ENCODE measurements around the gene PPIF. TPM values are rescaled to one million over a fixed set of nuclear protein-coding genes. Genes with fewer than 3 reads are reported as not detected.

PPIF gene
- polyA plus RNA-seq, 3 donors from 2014 or later, result 9.6 to 15.1 (median 13.1) TPM

DNA sequence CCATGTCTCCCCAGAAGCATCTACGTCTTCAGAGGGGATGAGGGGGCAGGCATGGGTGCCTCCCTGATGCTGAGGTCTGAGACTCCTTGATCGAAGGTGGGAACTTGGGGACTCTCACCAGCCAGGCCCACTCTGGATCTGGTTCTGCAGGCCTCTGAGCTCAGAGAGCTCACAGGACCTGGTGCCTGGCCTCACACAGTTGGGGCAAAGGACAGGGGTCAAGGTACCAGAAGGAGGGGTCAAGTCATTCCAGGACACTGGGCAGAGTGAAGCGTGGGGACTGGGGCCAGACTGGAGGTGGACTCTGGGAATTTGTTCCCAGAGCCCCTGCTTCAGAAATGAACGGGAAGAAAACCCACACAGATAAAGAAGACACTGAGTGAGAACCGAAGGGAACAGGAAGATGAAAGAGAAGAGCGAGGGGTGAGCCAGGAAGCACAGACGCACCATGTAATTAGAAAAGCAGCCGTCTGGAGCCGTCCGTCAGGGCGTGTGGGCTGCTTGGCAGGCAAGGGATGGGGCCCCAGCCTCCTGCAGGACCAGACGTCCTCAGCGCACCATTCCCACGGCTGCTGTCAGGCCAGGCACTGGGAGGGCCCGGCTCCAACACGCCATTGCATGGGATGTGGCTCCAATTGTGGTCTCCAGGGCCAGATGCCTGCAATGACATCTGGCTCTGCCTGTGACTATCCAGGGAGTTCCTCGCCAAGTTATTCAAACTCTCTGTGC is 50.5 kb downstream of the PPIF start:
- no peak overlapping the region for H3K4me3 Mint-ChIP-seq
- H3K27me3 Mint-ChIP-seq (ENCODE audit: low read depth in 3 of 3), result peaks cover 0 to 7% (median 1%) of the 10 kb centered on the region in 3 donors
- H3K36me3 Mint-ChIP-seq, result peaks cover 0 to 8% (median 0%) of the 10 kb centered on the region in 3 donors
- H3K4me1 Mint-ChIP-seq, result peaks cover 0 to 3% of the 10 kb centered on the region in 2 donors
- H3K9me3 Mint-ChIP-seq, result no peaks in the 10 kb centered on the region
- H3K27ac Mint-ChIP-seq, result no peak overlapping the region
- no peak for DNase-seq

DNA sequence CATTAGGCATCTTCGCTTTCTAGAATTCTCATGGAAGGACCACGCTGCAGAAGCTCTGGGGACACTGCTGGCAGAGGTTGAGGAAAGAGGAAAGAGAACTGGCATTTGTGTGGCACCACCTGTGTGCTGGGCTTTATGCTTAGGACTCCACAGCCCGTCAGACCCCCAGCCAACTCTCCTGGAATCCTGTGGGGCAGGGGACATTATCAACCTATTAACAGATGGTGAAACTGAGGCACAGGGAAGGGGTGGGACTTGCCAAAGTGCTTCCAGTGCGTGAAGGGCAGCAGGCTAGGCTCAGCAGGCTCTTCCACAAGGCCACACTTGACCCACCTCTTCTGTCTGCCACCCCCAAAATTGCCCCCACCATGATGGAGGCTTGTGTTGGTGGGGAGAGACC is 51.4 kb downstream of the PPIF start:
- Mint-ChIP-seq H3K27ac (no peak overlapping the region), H3K4me1 (peaks cover 0 to 3% of the 10 kb centered on the region in 2 donors), H3K9me3 (no peaks in the 10 kb centered on the region), H3K36me3 (peaks cover 0 to 7% (median 0%) of the 10 kb centered on the region in 3 donors), H3K4me3 (no peak overlapping the region), H3K27me3 (ENCODE audit: low read depth in 3 of 3) (peaks cover 0 to 5% (median 1%) of the 10 kb centered on the region in 3 donors)
- DNase-seq, result no peak

DNA sequence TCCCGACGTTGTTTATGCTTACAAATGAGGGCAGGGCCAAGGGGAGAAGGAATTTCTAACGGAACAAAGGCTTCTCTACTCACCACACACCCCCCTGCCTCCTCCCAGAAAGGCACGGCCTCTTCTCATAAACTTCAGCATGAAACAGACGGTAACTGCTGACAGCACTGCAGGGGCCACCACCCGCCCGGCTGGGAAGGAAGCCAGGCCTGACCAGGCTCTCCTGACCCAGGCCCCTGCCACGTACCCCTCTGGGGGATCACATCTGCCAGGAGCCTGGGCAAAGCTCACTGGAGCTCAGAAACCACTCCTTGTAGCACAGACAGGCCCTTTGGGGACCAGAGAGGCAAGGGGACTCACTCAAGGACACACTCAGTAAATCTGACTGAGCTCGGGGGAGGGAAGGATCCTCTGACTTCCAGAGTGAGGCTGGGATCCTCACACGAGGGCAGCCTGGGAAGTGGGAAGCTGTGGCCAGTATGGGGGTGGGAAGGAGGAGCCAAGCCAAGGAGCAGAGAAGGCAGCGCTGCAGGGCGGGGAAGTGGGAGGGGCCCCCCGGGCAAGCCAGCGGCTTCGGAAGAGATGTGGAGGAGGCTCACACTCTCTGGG is 52.1 kb downstream of the PPIF start:
- no peak for DNase-seq
- peaks cover 0 to 6% (median 1%) of the 10 kb centered on the region in 3 donors for H3K27me3 Mint-ChIP-seq (ENCODE audit: low read depth in 3 of 3)
- H3K4me1 Mint-ChIP-seq, result peaks cover 0 to 3% of the 10 kb centered on the region in 2 donors

DNA sequence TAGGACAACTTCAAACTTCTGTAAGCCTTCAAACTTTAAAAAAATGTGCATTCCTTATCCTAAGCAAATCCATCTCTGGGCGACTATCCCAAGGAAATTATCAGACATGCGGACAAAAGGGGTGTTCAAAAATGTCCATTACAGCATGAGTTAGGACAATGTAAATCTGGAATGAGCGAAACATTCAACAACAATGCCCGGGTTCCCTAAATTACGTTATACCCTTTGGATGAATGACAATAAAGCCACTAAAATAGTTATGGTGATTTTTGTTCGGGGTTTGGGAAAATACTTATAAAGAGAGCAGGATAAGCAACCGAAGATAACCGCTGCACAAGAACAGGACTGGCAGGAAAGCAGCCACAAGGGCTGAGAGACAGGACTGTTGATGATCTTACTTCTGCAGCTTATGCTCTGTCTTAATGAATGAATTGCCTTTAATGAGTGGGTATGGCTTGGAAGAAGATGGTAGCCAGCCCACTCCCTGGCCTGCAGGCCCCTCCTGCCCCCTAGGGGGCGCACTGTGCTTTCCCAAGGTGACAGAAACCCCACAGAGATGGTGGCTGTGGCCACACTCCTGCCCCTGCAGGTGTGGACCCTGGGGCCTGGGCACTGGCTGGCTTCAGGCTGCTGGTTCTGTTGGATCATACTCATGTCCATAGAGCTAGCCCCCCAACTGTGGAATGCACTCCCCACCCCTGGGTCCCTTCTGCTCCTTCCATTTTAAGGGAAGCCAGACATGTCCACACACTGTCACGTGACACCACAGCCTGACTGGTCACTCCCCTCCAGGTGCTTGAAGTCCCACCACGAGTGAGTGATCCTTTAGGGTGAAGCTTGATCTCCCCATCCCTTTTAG is 53.1 kb downstream of the PPIF start:
- Mint-ChIP-seq H3K9me3 (no peaks in the 10 kb centered on the region), H3K4me1 (peaks cover 0 to 3% of the 10 kb centered on the region in 2 donors), H3K27me3 (ENCODE audit: low read depth in 3 of 3) (peaks cover 0 to 6% (median 1%) of the 10 kb centered on the region in 3 donors), H3K27ac (no peak overlapping the region), H3K36me3 (peaks cover 0 to 7% (median 0%) of the 10 kb centered on the region in 3 donors), H3K4me3 (no peak overlapping the region)
- DNase-seq, result peak; percentile 35 to 43 (median 41)

More for the DNA sequence above, 52.1 kb downstream of the PPIF start:
- Mint-ChIP-seq H3K9me3 (no peaks in the 10 kb centered on the region), H3K36me3 (peaks cover 0 to 7% (median 0%) of the 10 kb centered on the region in 3 donors), H3K4me3 (no peak overlapping the region), H3K27ac (no peak overlapping the region)

GRCh38 chr10:79401015-79401921 is 54.0 kb downstream of the PPIF start:
- Mint-ChIP-seq H3K27me3 (ENCODE audit: low read depth in 3 of 3) (peaks cover 0 to 3% (median 1%) of the 10 kb centered on the region in 3 donors), H3K36me3 (no peaks in the 10 kb centered on the region), H3K27ac (no peak overlapping the region), H3K9me3 (no peaks in the 10 kb centered on the region), H3K4me1 (peaks cover 0 to 3% of the 10 kb centered on the region in 2 donors), H3K4me3 (no peak overlapping the region)
- DNase-seq, result no peak

GRCh38 chr10:79402625-79402946 is 55.3 kb downstream of the PPIF start:
- Mint-ChIP-seq H3K9me3 (no peaks in the 10 kb centered on the region), H3K4me3 (no peak overlapping the region), H3K4me1 (peaks cover 0 to 3% of the 10 kb centered on the region in 2 donors), H3K27me3 (ENCODE audit: low read depth in 3 of 3) (peaks cover 0 to 3% (median 1%) of the 10 kb centered on the region in 3 donors), H3K36me3 (no peaks in the 10 kb centered on the region), H3K27ac (no peak overlapping the region)
- DNase-seq, result no peak

DNA sequence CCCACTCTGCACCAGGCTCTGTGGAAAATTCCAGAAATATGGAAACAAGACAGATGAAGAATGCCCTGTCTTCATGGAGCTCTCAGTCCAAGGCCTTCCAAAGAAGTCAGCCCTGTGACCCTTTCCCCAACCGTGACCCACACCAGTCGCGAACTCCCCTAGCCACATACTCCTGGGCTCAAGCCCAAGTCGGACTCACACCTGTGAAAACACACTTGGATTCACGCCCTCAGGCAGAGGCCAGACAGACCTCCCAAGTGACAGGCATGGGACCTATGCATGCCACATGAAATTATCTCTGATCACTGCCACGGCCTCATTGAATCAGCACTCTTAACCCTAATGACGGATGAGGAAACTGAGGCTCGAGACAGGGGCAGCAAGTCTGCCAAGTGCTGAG is 55.7 kb downstream of the PPIF start:
- no peak for DNase-seq
- Mint-ChIP-seq H3K36me3 (no peaks in the 10 kb centered on the region), H3K4me1 (peaks cover 0 to 3% of the 10 kb centered on the region in 2 donors), H3K4me3 (no peak overlapping the region), H3K9me3 (no peaks in the 10 kb centered on the region), H3K27me3 (ENCODE audit: low read depth in 3 of 3) (peaks cover 0 to 3% (median 1%) of the 10 kb centered on the region in 3 donors), H3K27ac (no peak overlapping the region)

DNA sequence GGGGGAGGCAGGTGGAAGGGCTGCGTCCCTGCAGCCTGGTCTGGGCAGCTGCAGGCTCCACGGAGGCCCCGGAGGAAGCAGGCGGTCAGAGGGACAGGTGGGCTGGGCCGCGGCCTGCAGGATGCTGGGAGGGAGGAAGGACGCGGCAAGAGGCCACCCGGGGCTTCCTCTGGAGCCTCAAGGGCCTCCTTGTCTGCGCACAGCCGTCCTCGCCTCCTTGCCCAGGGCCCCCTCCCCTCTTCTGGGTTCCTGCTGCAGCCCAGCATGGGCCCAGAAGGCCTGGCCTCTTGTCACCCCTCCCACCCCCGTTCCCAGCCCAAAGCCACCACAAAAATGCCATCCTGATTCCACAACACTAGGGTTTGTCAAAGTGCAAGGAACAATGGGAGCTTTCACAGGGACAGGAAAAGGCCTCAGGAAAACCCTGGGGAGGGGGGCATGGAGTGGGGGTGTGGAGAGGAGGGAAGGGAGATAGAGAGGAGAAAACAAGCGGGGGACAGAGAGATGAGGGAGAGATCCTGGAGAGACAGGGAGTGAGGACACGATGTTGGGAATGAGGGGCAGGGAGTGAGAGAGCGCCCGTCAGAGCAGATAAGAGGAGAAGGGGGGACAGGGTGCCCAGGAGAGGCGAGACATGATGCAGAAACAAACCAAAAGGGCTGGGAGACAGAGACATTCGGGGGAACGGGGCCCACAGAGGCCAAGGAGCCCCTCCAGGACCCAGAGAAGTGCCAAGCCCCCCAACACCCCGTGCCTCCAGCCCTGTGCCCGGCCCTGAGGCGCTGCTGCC is 56.4 kb downstream of the PPIF start:
- no peaks in the 10 kb centered on the region for H3K9me3 Mint-ChIP-seq
- peaks cover 0 to 3% of the 10 kb centered on the region in 2 donors for H3K4me1 Mint-ChIP-seq
- peaks cover 0 to 4% (median 1%) of the 10 kb centered on the region in 3 donors for H3K27me3 Mint-ChIP-seq (ENCODE audit: low read depth in 3 of 3)
- H3K27ac Mint-ChIP-seq, result peak overlapping the region in 1 of 6 donors; percentile 58
- H3K36me3 Mint-ChIP-seq, result no peaks in the 10 kb centered on the region
- DNase-seq, result no peak
- H3K4me3 Mint-ChIP-seq, result no peak overlapping the region

DNA sequence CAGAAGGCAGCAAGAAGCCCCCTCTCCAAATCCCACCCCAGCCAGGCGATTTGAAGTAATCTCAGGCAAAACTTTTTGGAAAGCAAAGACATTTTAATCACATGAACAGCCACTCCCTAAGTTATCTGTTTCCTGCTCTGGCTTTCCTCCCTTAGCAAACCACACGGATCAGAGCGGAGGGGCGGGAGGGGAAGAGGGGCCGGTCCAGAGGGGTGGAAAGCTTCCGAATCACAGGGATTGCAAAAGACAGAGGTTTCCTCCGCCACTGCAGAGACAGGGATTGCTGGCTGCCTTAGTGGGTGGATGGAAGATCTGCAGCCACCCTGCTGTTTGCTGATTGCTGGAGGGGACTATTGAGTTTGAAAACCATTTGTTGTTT is 57.0 kb downstream of the PPIF start:
- DNase-seq, result no peak
- Mint-ChIP-seq H3K4me3 (no peak overlapping the region), H3K27ac (no peak overlapping the region), H3K9me3 (no peaks in the 10 kb centered on the region), H3K27me3 (ENCODE audit: low read depth in 3 of 3) (peaks cover 0 to 5% (median 3%) of the 10 kb centered on the region in 3 donors), H3K4me1 (peaks cover 0 to 3% of the 10 kb centered on the region in 2 donors), H3K36me3 (no peaks in the 10 kb centered on the region)

GRCh38 chr10:79404690-79405131 is 57.4 kb downstream of the PPIF start:
- no peaks in the 10 kb centered on the region for H3K36me3 Mint-ChIP-seq
- H3K4me3 Mint-ChIP-seq, result no peak overlapping the region
- peak overlapping the region in 1 of 6 donors; percentile 31 for H3K27ac Mint-ChIP-seq
- H3K27me3 Mint-ChIP-seq (ENCODE audit: low read depth in 3 of 3), result peaks cover 0 to 4% (median 3%) of the 10 kb centered on the region in 3 donors
- peaks cover 0 to 1% of the 10 kb centered on the region in 2 donors for H3K4me1 Mint-ChIP-seq
- DNase-seq, result no peak
- H3K9me3 Mint-ChIP-seq, result no peaks in the 10 kb centered on the region
